K562 (cell line): Measurements from ENCODE around the gene B3GAT3. TPM values are rescaled to one million over a fixed set of nuclear protein-coding genes. Genes with fewer than 3 reads are reported as not detected.

Source experiments
- DNMT1 ChIP-seq: fragments of 450-650 bp; IDR thresholded peaks from 2 replicates; pipeline ENCODE4 v1.6.1; 2016; ENCODE audit warnings: antibody characterized with exemption, mild to moderate bottlenecking
- polyA plus RNA-seq, 8 experiments: library from polyadenylated mRNA; depleted of rRNA in 4 of 8; stranded (reverse) in 5 of 8; unstranded in 3 of 8; fragments of >200 nt; fragmentation: Nextera tagmentation in 2 of 8; fragmentation: Illumina TruSeq in 1 of 8; extraction: Ambion mirVana in 2 of 8; extraction: Trizol in 1 of 8; gene quantifications; 2 replicates each; pipeline versions ENCODE4 v1.2.1 to v1.2.3, GENCODE V29; 2011 to 2014; ENCODE audit warnings: inconsistent platforms in 1 of 8, missing spikeins in 1 of 8
- total RNA-seq, 7 experiments: library from RNA; depleted of rRNA in 6 of 7; stranded (reverse); fragments of >200 nt in 6 of 7; fragmentation: Illumina TruSeq in 2 of 7; extraction: Trizol in 2 of 7; gene quantifications; 2 replicates each; pipeline versions ENCODE4 v1.2.1 to v1.2.3, GENCODE V29; 2011 to 2021; ENCODE audit warnings: low replicate concordance in 1 of 7
- TF ChIP-seq, protein P1 (sequence below), 2 experiments: fragments of 450-650 bp in 1 of 2; sonication (generic) in 1 of 2; formaldehyde crosslinking in 1 of 2; IDR thresholded peaks; 2 replicates each; pipeline versions ENCODE4 v1.7.1 to v1.9.0; 2016 to 2022; ENCODE audit warnings: inconsistent platforms in 1 of 2, mild to moderate bottlenecking in 1 of 2, missing genetic modification reagents in 1 of 2

Gene B3GAT3
- total and polyA plus RNA-seq, 9 of the 15 experiments (the other 6 are each of a cell fraction or from before 2014, with no cell fraction given), result 0.30 to 64.0 (median 21.4) TPM

DNA sequence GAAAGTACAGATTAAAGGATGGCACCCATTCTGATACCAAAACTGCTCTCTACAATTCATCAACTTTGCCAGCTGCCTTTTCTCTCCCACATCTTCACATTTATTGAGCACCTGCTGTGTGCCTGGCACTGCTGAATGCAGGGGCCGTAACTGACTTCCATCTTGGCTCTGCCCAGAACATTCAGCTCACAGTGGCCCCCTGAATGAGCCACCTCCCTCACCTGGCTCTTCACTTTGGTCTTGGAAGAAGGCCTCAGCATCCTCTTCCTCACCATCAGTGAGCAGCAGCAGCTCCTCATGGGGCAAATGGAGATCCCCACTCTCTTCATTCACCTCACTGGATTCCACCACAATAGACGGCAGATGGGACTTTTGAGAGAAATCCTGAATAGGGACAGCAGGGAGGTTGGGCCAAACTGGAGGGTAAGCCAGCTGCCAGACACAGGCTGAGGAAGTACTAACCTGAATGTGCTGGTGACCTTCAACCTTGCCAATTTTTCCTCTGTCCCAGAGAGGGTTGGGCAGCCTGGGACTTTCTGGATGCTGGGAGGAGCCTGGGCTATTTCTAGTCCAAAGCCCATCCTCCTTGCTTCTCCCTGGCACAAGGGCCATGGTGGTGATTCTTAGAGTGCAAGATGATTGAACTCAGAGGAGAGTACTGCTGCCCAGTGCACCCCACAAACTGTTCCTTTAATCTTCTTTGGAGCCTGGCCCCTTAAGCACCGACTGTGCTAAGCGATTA lies 47.8 kb upstream of the B3GAT3 start (continued):
- TF ChIP-seq, protein P1, sequence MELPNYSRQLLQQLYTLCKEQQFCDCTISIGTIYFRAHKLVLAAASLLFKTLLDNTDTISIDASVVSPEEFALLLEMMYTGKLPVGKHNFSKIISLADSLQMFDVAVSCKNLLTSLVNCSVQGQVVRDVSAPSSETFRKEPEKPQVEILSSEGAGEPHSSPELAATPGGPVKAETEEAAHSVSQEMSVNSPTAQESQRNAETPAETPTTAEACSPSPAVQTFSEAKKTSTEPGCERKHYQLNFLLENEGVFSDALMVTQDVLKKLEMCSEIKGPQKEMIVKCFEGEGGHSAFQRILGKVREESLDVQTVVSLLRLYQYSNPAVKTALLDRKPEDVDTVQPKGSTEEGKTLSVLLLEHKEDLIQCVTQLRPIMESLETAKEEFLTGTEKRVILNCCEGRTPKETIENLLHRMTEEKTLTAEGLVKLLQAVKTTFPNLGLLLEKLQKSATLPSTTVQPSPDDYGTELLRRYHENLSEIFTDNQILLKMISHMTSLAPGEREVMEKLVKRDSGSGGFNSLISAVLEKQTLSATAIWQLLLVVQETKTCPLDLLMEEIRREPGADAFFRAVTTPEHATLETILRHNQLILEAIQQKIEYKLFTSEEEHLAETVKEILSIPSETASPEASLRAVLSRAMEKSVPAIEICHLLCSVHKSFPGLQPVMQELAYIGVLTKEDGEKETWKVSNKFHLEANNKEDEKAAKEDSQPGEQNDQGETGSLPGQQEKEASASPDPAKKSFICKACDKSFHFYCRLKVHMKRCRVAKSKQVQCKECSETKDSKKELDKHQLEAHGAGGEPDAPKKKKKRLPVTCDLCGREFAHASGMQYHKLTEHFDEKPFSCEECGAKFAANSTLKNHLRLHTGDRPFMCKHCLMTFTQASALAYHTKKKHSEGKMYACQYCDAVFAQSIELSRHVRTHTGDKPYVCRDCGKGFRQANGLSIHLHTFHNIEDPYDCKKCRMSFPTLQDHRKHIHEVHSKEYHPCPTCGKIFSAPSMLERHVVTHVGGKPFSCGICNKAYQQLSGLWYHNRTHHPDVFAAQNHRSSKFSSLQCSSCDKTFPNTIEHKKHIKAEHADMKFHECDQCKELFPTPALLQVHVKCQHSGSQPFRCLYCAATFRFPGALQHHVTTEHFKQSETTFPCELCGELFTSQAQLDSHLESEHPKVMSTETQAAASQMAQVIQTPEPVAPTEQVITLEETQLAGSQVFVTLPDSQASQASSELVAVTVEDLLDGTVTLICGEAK (IDR thresholded peaks at IDR 0.05), result no peak
- TF ChIP-seq, protein P1 (CRISPR knock-in tag; IDR thresholded peaks at IDR 0.05), result no peak
- TF ChIP-seq DNMT1, result no peak
- TF ChIP-seq, all 486 proteins: peak for 23
